Breast epithelium (tissue), 3 donors: Measurements from ENCODE around the gene KLHL29.

ENCODE experiments used
- CTCF ChIP-seq, 3 donors: fragments of 450-650 bp; IDR thresholded peaks; one replicate each; pipeline ENCODE4 v1.5.1; 2016 to 2017; ENCODE audit warnings: antibody characterized with exemption in 3 of 3, mild to moderate bottlenecking in 3 of 3, moderate library complexity in 3 of 3
- POLR2AphosphoS5 ChIP-seq, 3 donors: sonication (generic); formaldehyde crosslinking; IDR thresholded peaks; one replicate each; pipeline ENCODE4 v1.6.1; 2017; ENCODE audit warnings: antibody characterized with exemption in 3 of 3

DNA sequence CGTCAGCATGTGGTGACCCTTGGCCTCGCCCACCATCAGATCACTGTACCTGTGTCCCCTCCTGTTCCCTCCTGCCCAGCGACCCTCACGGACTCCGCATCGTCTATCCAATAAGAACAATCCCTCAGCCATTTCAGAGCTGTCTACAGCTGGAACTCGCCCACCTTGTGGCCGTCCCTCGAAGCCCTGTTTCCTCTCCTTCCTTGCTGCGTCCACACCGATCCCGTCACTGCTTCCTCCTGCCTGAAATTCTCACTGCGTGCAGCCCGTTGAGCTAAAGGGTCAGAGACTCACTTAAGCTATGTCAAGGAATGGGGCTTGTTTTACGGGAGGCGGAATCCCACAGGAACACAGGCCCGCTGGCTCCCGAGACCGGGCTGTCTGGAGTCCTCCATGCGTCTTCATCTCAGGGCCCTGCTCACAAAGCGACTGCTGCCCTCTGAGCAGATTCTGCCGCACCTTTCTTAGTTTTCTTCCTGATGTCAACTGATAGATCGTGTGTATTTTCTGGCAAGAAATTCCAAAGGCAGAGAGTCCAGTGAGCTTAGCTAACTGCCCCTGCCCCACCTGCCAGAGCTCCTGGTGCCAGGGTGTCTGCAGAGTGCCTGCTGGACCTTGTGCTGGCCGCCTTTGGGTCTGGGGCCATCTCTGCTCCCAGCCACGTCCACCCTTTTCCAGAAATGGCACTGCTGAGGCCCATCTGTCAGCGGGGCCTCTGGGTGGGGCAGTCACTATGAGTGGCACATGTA lies 35.3 kb downstream of the KLHL29 start:
- no peak for TF ChIP-seq CTCF (IDR thresholded peaks at IDR 0.05)
- TF ChIP-seq POLR2AphosphoS5 (IDR thresholded peaks at IDR 0.05): no peak
